ENCODE data around the gene CPO.

GRCh38 chr2:206920310-206920709 is 19.0 kb upstream of the CPO start:
- TF ChIP-seq CTCF (IDR thresholded peaks at IDR 0.05 in 4 of 5, conservative IDR thresholded peaks at IDR 0.05 in 1 of 5): no peak
- TF ChIP-seq POLR2A (IDR thresholded peaks at IDR 0.05): no peak
